HG02970 (cell line): ENCODE measurements around the gene AXL.
A peak's percentile ranks its signal among the peaks of the same experiment; 100 is the strongest.
"Not testable (repeated sequence)": the region's sequence is repeated elsewhere in the genome, so short reads cannot be mapped to it uniquely, and the experiment has no call there.

Experiments used
- ATAC-seq: cut with Tn5 transposase; IDR thresholded peaks from one replicate; pipeline ENCODE4 v1.9.1; 2021; ENCODE audit warnings: mild to moderate bottlenecking, moderate library complexity, moderate number of reproducible peaks; ENCODE audit not compliant: unreplicated experiment, low FRiP score

AXL gene

GRCh38 chr19:41269055-41269454 lies 50.0 kb downstream of the AXL start:
- ATAC-seq = no peak

DNA sequence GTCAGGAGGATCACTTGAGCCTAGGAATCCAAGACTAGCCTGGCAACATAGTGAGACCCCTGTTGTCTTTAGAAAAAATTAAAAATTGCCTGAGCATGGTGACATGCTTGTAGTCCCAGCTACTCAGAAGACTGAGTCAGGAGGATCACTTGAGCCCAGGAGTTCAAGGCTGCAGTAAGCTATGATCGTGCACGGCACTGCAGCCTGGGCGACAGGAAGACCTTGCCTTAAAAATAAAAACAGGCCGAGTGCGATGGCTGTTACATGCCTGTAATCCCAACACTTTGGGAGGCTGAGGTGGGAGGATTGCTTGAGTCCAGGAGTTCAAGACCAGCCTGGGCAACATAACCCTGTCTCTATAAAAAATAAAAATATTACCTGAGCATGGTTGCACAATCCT lies 50.5 kb downstream of the AXL start:
- ATAC-seq = no peak

DNA sequence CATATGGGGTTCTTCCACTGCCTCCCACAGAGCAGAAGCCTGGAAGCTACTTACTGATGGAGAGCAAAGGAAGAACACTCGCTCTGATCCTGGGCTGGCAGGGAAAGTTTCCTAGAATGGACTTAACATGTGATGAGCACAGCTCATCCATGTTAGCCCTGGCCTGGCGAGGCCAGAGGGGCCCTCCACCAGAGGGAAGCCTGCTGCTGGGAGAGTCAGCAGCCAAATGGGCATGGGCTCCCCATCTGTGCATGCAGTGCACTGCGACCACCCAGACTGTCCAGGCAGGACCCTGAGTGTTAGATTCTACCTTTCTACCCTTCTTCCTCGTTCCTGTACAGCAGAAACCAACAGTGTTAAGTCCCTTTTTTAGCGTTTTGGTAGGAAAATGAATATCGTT lies 54.1 kb downstream of the AXL start:
- ATAC-seq = no peak

- no peak for ATAC-seq
Observed at GRCh38 chr19:41274802-41275201, 55.8 kb downstream of the AXL start.

DNA sequence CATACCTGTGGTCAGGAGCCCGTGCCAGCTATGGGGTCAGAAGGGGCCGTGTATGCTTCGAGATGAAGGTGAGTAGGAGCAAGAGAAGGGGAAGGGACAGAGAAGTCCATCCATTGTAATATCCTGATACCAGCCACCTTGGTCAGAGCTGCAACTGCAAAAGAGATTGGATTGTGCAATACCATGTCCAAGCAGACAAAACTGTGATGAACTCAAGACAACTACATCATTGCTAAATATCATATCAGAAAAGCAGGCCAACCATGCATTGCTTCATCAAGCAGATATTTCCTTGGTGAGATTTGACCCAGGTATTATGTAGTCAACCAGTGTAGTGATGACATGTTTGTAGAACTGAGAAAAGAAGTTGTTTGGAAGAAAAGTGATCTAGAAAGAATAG lies 57.2 kb downstream of the AXL start:
- no peak for ATAC-seq

DNA sequence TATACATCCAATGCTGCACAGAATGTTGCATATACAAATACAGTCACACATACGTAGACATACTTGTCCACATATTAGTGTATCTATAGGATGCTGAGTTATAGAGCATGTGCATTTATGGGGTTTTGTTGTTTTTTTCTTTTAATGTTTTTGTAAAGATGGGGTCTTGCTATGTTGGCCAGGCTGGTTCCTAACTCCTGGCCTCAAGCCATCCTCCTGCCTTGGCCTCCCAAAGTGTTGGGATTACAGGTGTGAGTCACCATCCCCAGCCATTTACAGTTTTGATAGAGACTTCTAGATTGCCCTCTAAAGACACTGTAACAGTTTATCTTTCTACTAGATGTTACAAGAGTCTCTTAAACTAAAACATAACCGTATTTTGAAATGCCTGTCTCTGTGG lies 59.5 kb downstream of the AXL start:
- ATAC-seq = no peak

- no peak for ATAC-seq
Observed at GRCh38 chr19:41288673-41289530, 69.9 kb downstream of the AXL start.

GRCh38 chr19:41289814-41290213 lies 70.8 kb downstream of the AXL start:
- not testable (repeated sequence) for ATAC-seq

DNA sequence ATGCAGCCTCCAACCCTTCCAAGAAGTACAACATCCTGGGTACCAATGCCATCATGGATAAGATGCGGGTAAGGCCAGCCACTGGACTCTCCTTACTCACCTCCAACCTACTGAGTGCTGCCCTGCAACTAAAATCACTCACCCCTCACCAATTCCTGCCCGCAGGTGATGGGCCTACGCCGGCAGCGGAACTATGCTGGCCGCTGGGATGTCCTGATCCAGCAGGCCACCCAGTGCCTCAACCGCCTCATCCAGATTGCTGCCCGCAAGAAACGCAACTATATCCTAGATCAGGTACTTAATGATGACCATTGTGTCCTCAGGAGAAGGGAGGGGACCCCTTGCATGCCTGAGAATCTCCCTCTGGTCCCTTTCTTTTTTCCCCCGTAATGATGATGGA lies 75.4 kb downstream of the AXL start:
- ATAC-seq = no peak

- ATAC-seq = no peak
Observed at GRCh38 chr19:41295499-41295898, 76.5 kb downstream of the AXL start.

- no peak for ATAC-seq
Observed at GRCh38 chr19:41296433-41296871, 77.4 kb downstream of the AXL start.

- ATAC-seq = peak; percentile 56
Observed at GRCh38 chr19:41297628-41298347, 78.8 kb downstream of the AXL start.

DNA sequence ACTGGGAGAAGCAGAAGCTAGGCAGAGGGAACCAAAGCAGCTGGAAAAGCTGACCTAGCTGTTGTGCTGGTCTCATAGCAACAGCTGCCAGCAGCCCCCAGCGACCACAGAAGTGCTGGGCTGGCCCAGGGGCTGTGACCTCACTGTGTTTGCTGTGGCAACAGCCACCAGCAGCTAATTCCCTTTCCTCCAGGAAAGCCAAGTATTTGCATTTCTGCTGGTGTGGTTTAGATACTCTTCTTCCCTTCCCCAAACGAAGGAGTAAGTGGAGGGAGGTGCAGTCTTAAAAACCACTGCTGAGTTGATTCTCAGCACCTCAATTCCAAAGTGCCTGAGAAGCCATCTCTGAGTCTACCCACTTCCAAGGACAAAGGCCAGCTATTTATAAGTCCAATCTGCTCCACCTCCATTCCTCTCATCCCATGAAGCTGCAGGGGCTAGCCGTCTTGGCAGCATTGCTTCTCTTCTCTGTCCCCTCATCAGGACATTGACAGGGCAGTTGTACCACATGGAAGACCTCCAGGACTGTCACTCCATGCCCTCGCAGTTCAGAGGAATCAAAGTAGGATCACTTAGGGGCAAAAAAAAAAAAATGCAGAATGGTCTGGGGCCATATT lies 79.4 kb downstream of the AXL start:
- no peak for ATAC-seq

- ATAC-seq = no peak
Observed at GRCh38 chr19:41299046-41299754, 80.2 kb downstream of the AXL start.

DNA sequence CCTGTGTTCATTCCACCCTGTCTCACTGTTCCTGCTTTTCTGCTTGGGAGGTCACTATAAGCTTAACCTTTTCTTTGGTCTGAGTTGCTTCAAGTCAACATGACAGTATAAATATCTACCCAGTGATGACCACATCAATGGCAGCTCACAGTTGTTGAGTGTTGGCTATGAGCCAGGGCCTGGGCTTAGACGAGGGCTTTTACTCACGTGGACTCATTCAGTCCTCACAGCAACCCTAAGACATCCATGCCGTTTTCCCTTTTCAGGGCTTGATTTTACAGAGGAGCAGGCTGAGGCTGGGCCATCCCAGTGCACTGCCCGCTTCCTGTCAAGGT lies 80.7 kb downstream of the AXL start:
- no peak for ATAC-seq

- ATAC-seq = no peak
Observed at GRCh38 chr19:41300555-41300954, 81.5 kb downstream of the AXL start.

DNA sequence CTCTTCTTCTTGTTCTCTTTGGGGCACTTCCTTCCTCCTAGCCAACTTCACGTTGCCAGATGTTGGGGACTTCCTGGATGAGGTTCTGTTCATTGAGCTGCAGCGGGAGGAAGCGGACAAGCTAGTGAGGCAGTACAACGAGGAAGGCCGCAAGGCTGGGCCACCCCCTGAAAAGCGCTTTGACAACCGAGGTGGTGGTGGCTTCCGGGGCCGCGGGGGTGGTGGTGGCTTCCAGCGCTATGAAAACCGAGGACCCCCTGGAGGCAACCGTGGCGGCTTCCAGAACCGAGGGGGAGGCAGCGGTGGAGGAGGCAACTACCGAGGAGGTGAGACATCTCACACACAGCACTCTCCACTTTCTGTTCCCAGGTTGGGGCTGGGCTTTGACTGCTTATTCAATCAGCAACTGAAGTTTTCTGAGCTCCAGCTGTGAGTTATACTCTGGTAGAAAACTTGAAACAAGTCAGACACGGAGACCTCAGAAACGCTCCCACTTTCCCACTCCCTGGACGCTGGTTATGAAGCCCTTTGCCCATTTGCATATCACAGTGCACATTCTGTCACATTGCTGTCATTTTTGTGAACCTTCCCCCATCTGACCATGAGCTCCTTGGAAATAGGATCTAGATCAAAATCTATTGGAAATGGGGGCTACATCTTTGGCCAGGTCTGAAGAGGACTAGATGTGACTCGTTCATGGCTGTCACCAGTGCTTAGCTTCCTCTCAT lies 83.8 kb downstream of the AXL start:
- ATAC-seq = no peak

DNA sequence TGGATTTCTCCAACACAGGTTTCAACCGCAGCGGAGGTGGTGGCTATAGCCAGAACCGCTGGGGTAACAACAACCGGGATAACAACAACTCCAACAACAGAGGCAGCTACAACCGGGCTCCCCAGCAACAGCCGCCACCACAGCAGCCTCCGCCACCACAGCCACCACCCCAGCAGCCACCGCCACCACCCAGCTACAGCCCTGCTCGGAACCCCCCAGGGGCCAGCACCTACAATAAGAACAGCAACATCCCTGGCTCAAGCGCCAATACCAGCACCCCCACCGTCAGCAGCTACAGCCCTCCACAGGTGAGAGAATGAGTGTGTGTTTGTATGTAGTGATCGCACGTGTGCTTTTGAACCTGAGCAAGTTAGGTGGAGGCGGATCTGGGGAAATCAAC lies 84.9 kb downstream of the AXL start:
- no peak for ATAC-seq

- no peak for ATAC-seq
Observed at GRCh38 chr19:41304706-41305483, 85.9 kb downstream of the AXL start.
